DND-41 (cell line): ENCODE results near the gene POLH.

Source experiments
- ATAC-seq: fragments of 200-7000 bp; cut with Tn5 transposase; 3 replicates; pipeline ENCODE4 v1.9.1; 2021; ENCODE audit warnings: low read depth; ENCODE audit not compliant: insufficient read depth
- DNase-seq: peaks from one replicate; pipeline ENCODE4 v3.0.0-alpha.2; 2020
- H2AFZ ChIP-seq: 2 replicates; pipeline ENCODE4 v1.6.0; 2012; ENCODE audit warnings: low read depth, low read length
- H3K27ac ChIP-seq: 2 replicates; pipeline ENCODE4 v1.5.1; 2012; ENCODE audit warnings: low read length, inconsistent platforms
- H3K27me3 ChIP-seq: fragments of 200-600 bp; sonication (generic); 2 replicates; pipeline ENCODE4 v1.6.0; 2012; ENCODE audit warnings: low read length, mild to moderate bottlenecking, inconsistent platforms; ENCODE audit not compliant: insufficient read depth, poor library complexity
- H3K36me3 ChIP-seq: 2 replicates; pipeline ENCODE4 v1.5.1; 2012; ENCODE audit warnings: low read length, inconsistent platforms; ENCODE audit not compliant: insufficient read depth
- H3K4me1 ChIP-seq: 2 replicates; pipeline ENCODE4 v1.5.1; 2012; ENCODE audit warnings: mild to moderate bottlenecking, low read length; ENCODE audit not compliant: insufficient read depth
- H3K4me2 ChIP-seq: 2 replicates; pipeline ENCODE4 v1.6.0; 2012; ENCODE audit warnings: mild to moderate bottlenecking, moderate library complexity, low read length, inconsistent platforms; ENCODE audit not compliant: insufficient read depth
- H3K4me3 ChIP-seq, 2 experiments: fragments of 200-600 bp in 1 of 2; shearing (Covaris generic) in 1 of 2; 2 replicates each; pipeline ENCODE4 v1.5.1; 2012 to 2016; ENCODE audit warnings: inconsistent platforms in 2 of 2, low read length in 2 of 2, mild to moderate bottlenecking in 2 of 2, low read depth in 1 of 2, moderate library complexity in 1 of 2
- H3K79me2 ChIP-seq: 2 replicates; pipeline ENCODE4 v1.6.0; 2012; ENCODE audit warnings: low read length, inconsistent platforms; ENCODE audit not compliant: insufficient read depth
- H3K9ac ChIP-seq: 2 replicates; pipeline ENCODE4 v1.6.0; 2012; ENCODE audit warnings: low read depth, mild to moderate bottlenecking, inconsistent platforms, low read length, moderate library complexity
- H3K9me3 ChIP-seq: 2 replicates; pipeline ENCODE4 v1.5.1; 2012; ENCODE audit warnings: low read length, moderate library complexity, mild to moderate bottlenecking, inconsistent platforms; ENCODE audit not compliant: insufficient read depth, severe bottlenecking
- H4K20me1 ChIP-seq: 2 replicates; pipeline ENCODE4 v1.6.0; 2012; ENCODE audit warnings: low read length; ENCODE audit not compliant: insufficient read depth
- EZH2 ChIP-seq: IDR thresholded peaks from 3 replicates; pipeline ENCODE4 v1.6.1; 2012; ENCODE audit warnings: borderline replicate concordance, low read depth, mild to moderate bottlenecking, moderate library complexity, low read length, inconsistent platforms; ENCODE audit not compliant: severe bottlenecking
- TF ChIP-seq, protein P1 (sequence below): IDR thresholded peaks from 2 replicates; pipeline ENCODE4 v1.5.1; 2012; ENCODE audit warnings: borderline replicate concordance, low read length, moderate library complexity, mild to moderate bottlenecking; ENCODE audit not compliant: poor library complexity, severe bottlenecking; ENCODE audit errors: extremely low read depth

POLH gene

DNA sequence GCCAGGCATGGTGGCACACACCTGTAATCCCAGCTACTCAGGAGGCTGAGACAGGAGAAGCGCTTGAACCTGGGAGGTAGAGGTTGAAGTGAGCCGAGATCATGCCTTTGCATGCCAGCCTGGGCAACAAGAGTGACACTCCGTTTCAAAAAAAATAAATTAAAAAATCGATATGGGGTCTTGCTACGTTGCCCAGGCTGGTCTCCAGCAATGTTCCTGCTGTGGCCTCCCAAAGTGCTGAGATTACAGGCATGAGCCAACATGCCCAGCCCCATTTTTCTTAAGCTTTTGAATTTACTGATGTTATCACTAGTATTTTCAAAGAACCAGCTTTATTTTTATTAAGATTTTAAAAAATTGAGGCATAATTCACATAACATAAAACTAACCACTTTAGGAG, 35.5 kb upstream of the POLH start:
- ATAC-seq, result no peak
- TF ChIP-seq EZH2, result no peak
- TF ChIP-seq, protein P1, sequence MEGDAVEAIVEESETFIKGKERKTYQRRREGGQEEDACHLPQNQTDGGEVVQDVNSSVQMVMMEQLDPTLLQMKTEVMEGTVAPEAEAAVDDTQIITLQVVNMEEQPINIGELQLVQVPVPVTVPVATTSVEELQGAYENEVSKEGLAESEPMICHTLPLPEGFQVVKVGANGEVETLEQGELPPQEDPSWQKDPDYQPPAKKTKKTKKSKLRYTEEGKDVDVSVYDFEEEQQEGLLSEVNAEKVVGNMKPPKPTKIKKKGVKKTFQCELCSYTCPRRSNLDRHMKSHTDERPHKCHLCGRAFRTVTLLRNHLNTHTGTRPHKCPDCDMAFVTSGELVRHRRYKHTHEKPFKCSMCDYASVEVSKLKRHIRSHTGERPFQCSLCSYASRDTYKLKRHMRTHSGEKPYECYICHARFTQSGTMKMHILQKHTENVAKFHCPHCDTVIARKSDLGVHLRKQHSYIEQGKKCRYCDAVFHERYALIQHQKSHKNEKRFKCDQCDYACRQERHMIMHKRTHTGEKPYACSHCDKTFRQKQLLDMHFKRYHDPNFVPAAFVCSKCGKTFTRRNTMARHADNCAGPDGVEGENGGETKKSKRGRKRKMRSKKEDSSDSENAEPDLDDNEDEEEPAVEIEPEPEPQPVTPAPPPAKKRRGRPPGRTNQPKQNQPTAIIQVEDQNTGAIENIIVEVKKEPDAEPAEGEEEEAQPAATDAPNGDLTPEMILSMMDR, result no peak

DNA sequence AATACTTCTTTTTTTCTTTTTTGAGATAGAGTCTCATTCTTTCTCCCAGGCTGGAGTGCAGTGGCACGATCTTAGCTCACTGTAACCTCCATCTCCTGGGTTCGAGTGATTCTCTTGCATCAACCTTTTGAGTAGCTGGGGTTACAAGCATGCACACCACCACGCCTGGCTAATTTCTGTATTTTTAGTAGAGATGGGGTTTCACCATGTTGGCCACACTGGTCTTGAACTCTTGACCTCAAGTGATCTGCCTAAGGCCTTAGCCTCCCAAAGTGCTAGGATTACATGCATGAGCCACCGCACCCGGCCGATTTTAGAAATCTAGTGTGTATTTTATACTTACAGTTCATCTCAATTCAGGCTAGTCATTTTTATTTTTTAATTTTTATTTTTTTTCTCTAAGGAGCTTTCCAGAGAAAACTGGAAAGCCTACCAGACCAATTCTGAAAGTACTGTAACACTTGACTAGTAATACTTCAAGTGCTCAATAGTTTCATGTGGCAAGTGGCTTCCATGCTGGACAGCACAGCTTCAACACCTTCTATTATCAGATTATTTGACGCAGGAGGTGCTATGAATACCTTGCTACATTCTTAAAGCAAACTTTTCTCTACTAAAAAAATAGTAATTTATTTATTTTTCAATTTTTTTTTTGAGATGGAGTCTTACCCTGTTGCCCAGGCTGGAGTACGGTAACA, 34.1 kb upstream of the POLH start:
- Histone ChIP-seq H3K4me2 (no peak overlapping the region), H4K20me1 (no peaks in the 10 kb centered on the region), H3K9me3 (no peaks in the 10 kb centered on the region), H3K36me3 (peaks cover 92% of the 10 kb centered on the region), H3K4me1 (no peaks in the 10 kb centered on the region), H3K9ac (no peak overlapping the region), H3K79me2 (0 out of 2 replicates have a peak, but pooled peaks cover 3% of the 10 kb centered on the region), H3K27ac (no peak overlapping the region), H3K27me3 (no peaks in the 10 kb centered on the region), H2AFZ (no peak overlapping the region), H3K4me3 (no peak overlapping the region)
- DNase-seq, result no peak
- TF ChIP-seq EZH2, result no peak
- TF ChIP-seq, protein P1, result no peak
- no peak for ATAC-seq

More for the DNA sequence above, 35.5 kb upstream of the POLH start:
- H3K27me3 ChIP-seq, result no peaks in the 10 kb centered on the region
- no peak overlapping the region for H3K9ac ChIP-seq
- no peak overlapping the region for H3K4me2 ChIP-seq
- no peaks in the 10 kb centered on the region for H3K4me1 ChIP-seq
- H3K36me3 ChIP-seq, result peaks cover 86% of the 10 kb centered on the region
- H3K4me3 ChIP-seq, result no peak overlapping the region
- H3K27ac ChIP-seq, result no peak overlapping the region
- H4K20me1 ChIP-seq, result no peaks in the 10 kb centered on the region
- H3K9me3 ChIP-seq, result no peaks in the 10 kb centered on the region
- no peak for DNase-seq
- H2AFZ ChIP-seq, result no peak overlapping the region
- 0 out of 2 replicates have a peak, but pooled peaks cover 3% of the 10 kb centered on the region for H3K79me2 ChIP-seq

DNA sequence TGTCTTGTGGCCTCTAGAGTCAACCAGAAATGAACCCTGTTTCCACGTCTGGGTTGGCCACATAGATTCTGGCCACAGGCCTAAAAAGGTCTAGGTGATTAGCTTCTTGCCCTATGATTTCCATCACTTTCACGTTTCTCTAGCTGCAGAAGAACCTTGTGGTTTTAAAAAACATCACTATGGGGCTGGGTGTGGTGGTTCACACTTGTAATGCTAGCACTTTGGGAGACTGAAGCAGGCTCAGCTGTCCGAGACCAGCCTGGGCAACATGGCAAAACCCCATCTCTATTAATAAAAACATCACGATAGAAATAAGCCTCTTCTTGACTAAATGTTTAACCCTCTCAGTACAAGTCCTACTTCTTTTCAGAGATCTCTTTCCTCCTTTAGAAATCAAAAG, 31.5 kb upstream of the POLH start:
- no peaks in the 10 kb centered on the region for H4K20me1 ChIP-seq
- H3K4me3 ChIP-seq, result no peak overlapping the region
- no peak for TF ChIP-seq EZH2
- TF ChIP-seq, protein P1, result no peak
- no peak overlapping the region for H3K9ac ChIP-seq
- H2AFZ ChIP-seq, result no peak overlapping the region
- peaks cover 94% of the 10 kb centered on the region for H3K36me3 ChIP-seq
- no peaks in the 10 kb centered on the region for H3K4me1 ChIP-seq
- no peak overlapping the region for H3K27ac ChIP-seq
- ATAC-seq, result no peak
- DNase-seq, result no peak
- H3K9me3 ChIP-seq, result no peaks in the 10 kb centered on the region
- H3K79me2 ChIP-seq, result 0 out of 2 replicates have a peak, but pooled peaks cover 3% of the 10 kb centered on the region
- H3K27me3 ChIP-seq, result no peaks in the 10 kb centered on the region
- H3K4me2 ChIP-seq, result no peak overlapping the region
